ENCODE results near the gene VSTM4.

The VSTM4 gene

DNA sequence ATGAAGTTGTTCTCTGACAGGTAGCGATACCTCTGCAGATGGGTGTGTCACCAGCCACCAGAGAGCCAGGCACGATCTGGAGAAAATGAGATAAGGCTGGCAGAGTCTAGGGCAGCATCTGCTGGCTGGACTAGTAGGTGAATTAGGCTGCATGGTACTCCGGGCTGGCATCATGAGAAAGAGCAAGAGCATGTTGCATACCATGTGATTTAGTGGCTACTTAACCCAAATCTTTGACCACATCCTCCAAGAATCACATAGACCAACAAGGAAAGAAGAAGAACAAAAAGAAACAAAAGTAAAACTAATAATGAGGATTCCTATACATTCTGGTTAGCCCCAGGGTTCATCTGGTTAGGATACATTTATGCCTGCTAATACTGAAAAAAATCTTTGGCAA, 41.9 kb upstream of the VSTM4 start:
- no peak overlapping the region for H3K4me3 ChIP-seq (ENCODE audit: low read depth, low read length)
- no peak for DNase-seq (ENCODE audit: low read depth)
- TF ChIP-seq, protein P1, sequence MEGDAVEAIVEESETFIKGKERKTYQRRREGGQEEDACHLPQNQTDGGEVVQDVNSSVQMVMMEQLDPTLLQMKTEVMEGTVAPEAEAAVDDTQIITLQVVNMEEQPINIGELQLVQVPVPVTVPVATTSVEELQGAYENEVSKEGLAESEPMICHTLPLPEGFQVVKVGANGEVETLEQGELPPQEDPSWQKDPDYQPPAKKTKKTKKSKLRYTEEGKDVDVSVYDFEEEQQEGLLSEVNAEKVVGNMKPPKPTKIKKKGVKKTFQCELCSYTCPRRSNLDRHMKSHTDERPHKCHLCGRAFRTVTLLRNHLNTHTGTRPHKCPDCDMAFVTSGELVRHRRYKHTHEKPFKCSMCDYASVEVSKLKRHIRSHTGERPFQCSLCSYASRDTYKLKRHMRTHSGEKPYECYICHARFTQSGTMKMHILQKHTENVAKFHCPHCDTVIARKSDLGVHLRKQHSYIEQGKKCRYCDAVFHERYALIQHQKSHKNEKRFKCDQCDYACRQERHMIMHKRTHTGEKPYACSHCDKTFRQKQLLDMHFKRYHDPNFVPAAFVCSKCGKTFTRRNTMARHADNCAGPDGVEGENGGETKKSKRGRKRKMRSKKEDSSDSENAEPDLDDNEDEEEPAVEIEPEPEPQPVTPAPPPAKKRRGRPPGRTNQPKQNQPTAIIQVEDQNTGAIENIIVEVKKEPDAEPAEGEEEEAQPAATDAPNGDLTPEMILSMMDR (IDR thresholded peaks at IDR 0.05; ENCODE audit: low read depth, low read length) = no peak
- TF ChIP-seq MYC (IDR thresholded peaks at IDR 0.05; ENCODE audit: low read depth, low read length) = no peak
- TF ChIP-seq POLR2A (IDR thresholded peaks at IDR 0.05; ENCODE audit: extremely low read depth, insufficient read length) = no peak
- TF ChIP-seq, protein P2, sequence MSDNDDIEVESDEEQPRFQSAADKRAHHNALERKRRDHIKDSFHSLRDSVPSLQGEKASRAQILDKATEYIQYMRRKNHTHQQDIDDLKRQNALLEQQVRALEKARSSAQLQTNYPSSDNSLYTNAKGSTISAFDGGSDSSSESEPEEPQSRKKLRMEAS (IDR thresholded peaks at IDR 0.05; ENCODE audit: low read depth, low read length) = no peak

DNA sequence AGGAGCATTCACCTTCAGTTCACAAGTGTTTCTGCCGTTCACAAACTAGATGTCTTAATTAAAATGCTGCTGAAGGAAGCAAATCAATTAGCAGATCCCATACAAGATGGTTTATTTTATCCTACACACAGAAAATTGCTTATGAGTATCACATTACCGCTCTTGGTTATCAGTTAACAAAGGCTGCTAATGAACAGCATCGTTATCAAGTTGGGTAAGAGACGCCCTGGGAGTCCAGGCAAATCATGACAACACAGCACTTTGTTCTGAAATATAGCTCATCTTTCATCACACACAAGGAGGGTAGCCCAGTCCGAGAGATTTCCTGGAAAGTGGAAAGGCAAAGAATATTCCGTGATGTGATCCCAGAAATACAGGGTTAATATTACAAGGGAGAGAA, 39.3 kb upstream of the VSTM4 start:
- DNase-seq (ENCODE audit: low read depth) = no peak
- TF ChIP-seq MYC (IDR thresholded peaks at IDR 0.05; ENCODE audit: low read depth, low read length) (no peak), POLR2A (IDR thresholded peaks at IDR 0.05; ENCODE audit: extremely low read depth, insufficient read length) (no peak)
- TF ChIP-seq, protein P1 (IDR thresholded peaks at IDR 0.05; ENCODE audit: low read depth, low read length) = no peak
- TF ChIP-seq, protein P2 (IDR thresholded peaks at IDR 0.05; ENCODE audit: low read depth, low read length) = no peak
- H3K4me3 ChIP-seq (ENCODE audit: low read depth, low read length) = no peak overlapping the region

DNA sequence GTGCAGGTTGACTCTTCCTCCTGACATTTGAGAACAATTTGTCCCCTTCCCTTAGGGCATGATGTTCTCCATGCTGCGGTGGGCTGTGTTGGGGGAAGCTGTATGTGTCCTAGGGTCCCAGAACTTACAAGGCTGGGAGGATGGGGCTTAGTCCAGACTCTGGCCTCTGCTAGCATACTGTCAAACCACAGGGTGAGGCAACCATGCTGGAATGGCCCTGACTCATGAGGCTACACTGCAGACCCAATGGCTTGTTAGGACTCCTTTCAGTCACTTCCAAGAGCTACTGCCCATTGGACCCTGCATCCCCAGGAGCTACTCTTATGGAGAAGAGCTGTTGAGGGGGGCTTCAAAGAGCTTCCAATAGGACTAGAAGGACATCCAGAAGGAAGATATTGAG, 38.6 kb upstream of the VSTM4 start:
- H3K4me3 ChIP-seq (ENCODE audit: low read depth, low read length) = no peak overlapping the region
- DNase-seq (ENCODE audit: low read depth) = peak; percentile 11
- TF ChIP-seq POLR2A (IDR thresholded peaks at IDR 0.05; ENCODE audit: extremely low read depth, insufficient read length) (no peak), MYC (IDR thresholded peaks at IDR 0.05; ENCODE audit: low read depth, low read length) (no peak)
- TF ChIP-seq, protein P2 (IDR thresholded peaks at IDR 0.05; ENCODE audit: low read depth, low read length) = no peak
- TF ChIP-seq, protein P1 (IDR thresholded peaks at IDR 0.05; ENCODE audit: low read depth, low read length) = no peak

DNA sequence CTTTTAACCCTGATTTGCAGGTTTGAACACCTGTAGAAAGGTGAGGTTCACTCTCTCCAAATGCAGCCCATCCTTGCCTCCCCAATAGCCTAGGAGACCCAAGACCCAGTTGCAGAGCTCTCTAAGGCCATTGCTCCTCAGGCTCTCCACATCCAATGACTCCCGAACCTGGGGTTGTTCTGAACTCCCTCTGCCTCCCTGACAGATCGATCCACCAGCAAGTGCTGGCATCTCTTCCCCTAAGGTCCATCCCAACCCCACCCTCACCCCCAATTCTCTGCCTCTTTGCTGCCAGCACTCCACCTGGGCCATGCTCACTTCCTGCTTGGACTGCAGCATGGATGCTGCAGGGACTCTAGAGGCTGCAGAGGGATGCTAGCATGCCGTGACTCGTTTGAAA, 37.8 kb upstream of the VSTM4 start:
- no peak for DNase-seq (ENCODE audit: low read depth)
- TF ChIP-seq MYC (IDR thresholded peaks at IDR 0.05; ENCODE audit: low read depth, low read length) = no peak
- TF ChIP-seq, protein P1 (IDR thresholded peaks at IDR 0.05; ENCODE audit: low read depth, low read length) = no peak
- no peak for TF ChIP-seq POLR2A (IDR thresholded peaks at IDR 0.05; ENCODE audit: extremely low read depth, insufficient read length)
- TF ChIP-seq, protein P2 (IDR thresholded peaks at IDR 0.05; ENCODE audit: low read depth, low read length) = no peak
- H3K4me3 ChIP-seq (ENCODE audit: low read depth, low read length) = no peak overlapping the region

DNA sequence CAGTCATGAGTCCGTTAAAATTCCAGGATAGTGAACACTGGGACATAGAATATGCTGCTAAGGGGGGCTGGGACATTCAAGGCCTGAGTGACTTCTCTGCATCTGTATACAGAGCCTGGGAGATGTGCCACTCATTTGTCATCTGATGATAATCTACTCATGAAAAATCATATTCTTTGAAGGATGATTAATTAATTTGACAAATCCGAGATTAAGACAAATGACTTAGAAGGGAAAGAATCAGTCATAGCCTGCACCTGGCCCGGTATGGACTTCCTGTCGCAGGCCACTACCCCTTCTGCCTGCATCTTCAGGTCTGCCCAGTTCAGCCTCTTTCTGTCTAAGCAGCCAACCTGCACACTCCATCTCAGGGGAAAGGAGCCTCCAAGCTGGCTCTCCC, 37.3 kb upstream of the VSTM4 start:
- DNase-seq (ENCODE audit: low read depth) = no peak
- TF ChIP-seq, protein P2 (IDR thresholded peaks at IDR 0.05; ENCODE audit: low read depth, low read length) = no peak
- TF ChIP-seq POLR2A (IDR thresholded peaks at IDR 0.05; ENCODE audit: extremely low read depth, insufficient read length) (no peak), MYC (IDR thresholded peaks at IDR 0.05; ENCODE audit: low read depth, low read length) (no peak)
- TF ChIP-seq, protein P1 (IDR thresholded peaks at IDR 0.05; ENCODE audit: low read depth, low read length) = no peak
- H3K4me3 ChIP-seq (ENCODE audit: low read depth, low read length) = no peak overlapping the region

DNA sequence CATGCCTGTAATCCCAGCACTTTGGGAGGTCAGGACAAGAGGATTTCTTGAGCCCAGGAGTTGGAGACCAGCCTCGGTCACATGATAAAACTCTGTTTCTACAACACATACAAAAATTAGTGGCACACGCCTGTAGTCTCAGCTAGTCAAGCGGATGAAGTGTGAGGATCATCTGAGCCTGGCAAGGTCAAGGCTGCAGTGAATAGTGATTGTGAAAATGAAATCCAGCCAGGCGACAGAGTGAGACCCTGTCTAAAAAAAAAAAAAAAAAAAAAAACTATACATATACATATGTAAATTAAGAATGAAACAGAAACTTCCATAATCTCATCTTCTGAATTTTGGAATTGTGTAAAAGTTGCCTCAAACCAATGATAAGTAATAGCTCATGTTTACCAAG, 36.7 kb upstream of the VSTM4 start:
- TF ChIP-seq MYC (IDR thresholded peaks at IDR 0.05; ENCODE audit: low read depth, low read length) (no peak), POLR2A (IDR thresholded peaks at IDR 0.05; ENCODE audit: extremely low read depth, insufficient read length) (no peak)
- TF ChIP-seq, protein P1 (IDR thresholded peaks at IDR 0.05; ENCODE audit: low read depth, low read length) = no peak
- TF ChIP-seq, protein P2 (IDR thresholded peaks at IDR 0.05; ENCODE audit: low read depth, low read length) = no peak
- no peak for DNase-seq (ENCODE audit: low read depth)

More for the DNA sequence above, 36.7 kb upstream of the VSTM4 start:
- H3K4me3 ChIP-seq (ENCODE audit: low read depth, low read length) = no peak overlapping the region

All from NB4 (cell line).